GM23248 (cell line): Measurements from ENCODE around the gene PGAP3.

Source experiments
- EZH2 ChIP-seq: fragments of 200-600 bp; sonication (generic); IDR thresholded peaks from 2 replicates; pipeline ENCODE4 v1.6.1; 2018; ENCODE audit warnings: antibody characterized with exemption, mild to moderate bottlenecking; ENCODE audit not compliant: insufficient read depth, poor library complexity, severe bottlenecking
- EZH2phosphoT487 ChIP-seq: fragments of 200-600 bp; sonication (generic); IDR thresholded peaks from 2 replicates; pipeline ENCODE4 v1.6.1; 2018; ENCODE audit warnings: antibody characterized with exemption, moderate library complexity, mild to moderate bottlenecking, low read depth; ENCODE audit not compliant: insufficient read depth

GRCh38 chr17:39664581-39665561, 23.0 kb downstream of the PGAP3 start, which contains the start of gene TCAP:
- TF ChIP-seq EZH2phosphoT487 (no peak), EZH2 (no peak)
